RCC 7860 (cell line): Measurements from ENCODE around the gene FGFR3.

Experiments used
- DNase-seq: peaks from one replicate; pipeline ENCODE4 v3.0.0-alpha.2; 2015; ENCODE audit warnings: low spot score
- FAIRE-seq: peaks from 2 replicates; lab custom pipeline; 2012; peaks lifted over from hg19 to GRCh38; lab: Jason Lieb, UNC

Gene FGFR3

GRCh38 chr4:1792832-1793495 lies at the start of gene FGFR3:
TSS of gene FGFR3 (plus strand) at chr4:1793293. CDS start at chr4:1793935, 642 bp downstream.
- FAIRE-seq (no peak), DNase-seq (no peak)

- DNase-seq (no peak), FAIRE-seq (no peak)
Observed at GRCh38 chr4:1743551-1743950, 49.5 kb upstream of the FGFR3 start.

- FAIRE-seq, result no peak
- no peak for DNase-seq
Observed at GRCh38 chr4:1743975-1744374, 49.1 kb upstream of the FGFR3 start.

GRCh38 chr4:1744552-1744951 lies 48.5 kb upstream of the FGFR3 start:
- DNase-seq (no peak), FAIRE-seq (no peak)

- FAIRE-seq (no peak), DNase-seq (no peak)
Observed at GRCh38 chr4:1745165-1745564, 47.9 kb upstream of the FGFR3 start.

GRCh38 chr4:1745697-1746096 lies 47.4 kb upstream of the FGFR3 start:
- DNase-seq (no peak), FAIRE-seq (no peak)

GRCh38 chr4:1746265-1746691 lies 46.8 kb upstream of the FGFR3 start:
- DNase-seq (peak; percentile 51), FAIRE-seq (no peak)

GRCh38 chr4:1746919-1747602 lies 46.0 kb upstream of the FGFR3 start:
- no peak for FAIRE-seq
- DNase-seq, result no peak

- no peak for DNase-seq
- no peak for FAIRE-seq
Observed at GRCh38 chr4:1747603-1747967, 45.5 kb upstream of the FGFR3 start.

- FAIRE-seq (no peak), DNase-seq (peak; percentile 60)
Observed at GRCh38 chr4:1748465-1748995, 44.6 kb upstream of the FGFR3 start.

GRCh38 chr4:1749370-1749769 lies 43.7 kb upstream of the FGFR3 start:
- FAIRE-seq, result no peak
- no peak for DNase-seq

GRCh38 chr4:1749826-1750225 lies 43.3 kb upstream of the FGFR3 start:
- FAIRE-seq, result no peak
- DNase-seq, result no peak

GRCh38 chr4:1750381-1751154 lies 42.5 kb upstream of the FGFR3 start:
- FAIRE-seq, result no peak
- DNase-seq, result no peak

GRCh38 chr4:1751155-1751918 lies 41.8 kb upstream of the FGFR3 start:
- DNase-seq (no peak), FAIRE-seq (no peak)

- FAIRE-seq (no peak), DNase-seq (no peak)
Observed at GRCh38 chr4:1751919-1752283, 41.2 kb upstream of the FGFR3 start.

- FAIRE-seq (no peak), DNase-seq (no peak)
Observed at GRCh38 chr4:1752284-1753041, 40.6 kb upstream of the FGFR3 start.

GRCh38 chr4:1753294-1753696 lies 39.8 kb upstream of the FGFR3 start:
- DNase-seq, result no peak
- FAIRE-seq, result no peak

- peak; percentile 12 for DNase-seq
- no peak for FAIRE-seq
Observed at GRCh38 chr4:1753697-1754311, 39.3 kb upstream of the FGFR3 start.

- DNase-seq, result no peak
- FAIRE-seq, result no peak
Observed at GRCh38 chr4:1754336-1754735, 38.8 kb upstream of the FGFR3 start.

- no peak for DNase-seq
- no peak for FAIRE-seq
Observed at GRCh38 chr4:1755297-1755696, 37.8 kb upstream of the FGFR3 start.
